Hepatocyte (in vitro differentiated cells): ENCODE results near the gene TCF12. TPM values are rescaled to one million over a fixed set of nuclear protein-coding genes. Genes with fewer than 3 reads are reported as not detected.

Experiments
- DNase-seq: peaks from one replicate; pipeline ENCODE4 v3.0.0-alpha.2; 2016; ENCODE audit warnings: low spot score
- H2AFZ ChIP-seq: fragments of 200-600 bp; sonication (generic); 2 replicates; pipeline ENCODE4 v1.6.0; 2016; ENCODE audit warnings: antibody characterized with exemption, mild to moderate bottlenecking
- H3K27ac ChIP-seq: fragments of 200-600 bp; sonication (generic); 2 replicates; pipeline ENCODE4 v1.5.1; 2016; ENCODE audit warnings: mild to moderate bottlenecking
- H3K27me3 ChIP-seq: fragments of 200-600 bp; sonication (generic); 2 replicates; pipeline ENCODE4 v1.6.1; 2016
- H3K36me3 ChIP-seq: fragments of 200-600 bp; sonication (generic); replicated peaks from 2 replicates; pipeline ENCODE4 v1.5.1; 2016; ENCODE audit warnings: low read depth; ENCODE audit not compliant: insufficient read depth
- H3K4me1 ChIP-seq: fragments of 200-600 bp; sonication (generic); 2 replicates; pipeline ENCODE4 v1.5.1; 2016; ENCODE audit warnings: mild to moderate bottlenecking, moderate library complexity; ENCODE audit not compliant: insufficient read depth
- H3K4me2 ChIP-seq: fragments of 200-600 bp; sonication (generic); 2 replicates; pipeline ENCODE4 v1.6.0; 2016
- H3K4me3 ChIP-seq: fragments of 200-600 bp; sonication (generic); 2 replicates; pipeline ENCODE4 v1.5.1; 2016; ENCODE audit warnings: mild to moderate bottlenecking
- H3K79me2 ChIP-seq: fragments of 200-600 bp; sonication (generic); 2 replicates; pipeline ENCODE4 v1.6.0; 2017; ENCODE audit warnings: mild to moderate bottlenecking
- H3K9me2 ChIP-seq: fragments of 200-600 bp; sonication (generic); replicated peaks from 2 replicates; pipeline ENCODE4 v1.6.0; 2017; ENCODE audit warnings: mild to moderate bottlenecking; ENCODE audit not compliant: insufficient read depth
- H3K9me3 ChIP-seq: fragments of 200-600 bp; sonication (generic); 2 replicates; pipeline ENCODE4 v1.5.1; 2016; ENCODE audit warnings: low read depth, mild to moderate bottlenecking
- H4K20me1 ChIP-seq: fragments of 200-600 bp; sonication (generic); 2 replicates; pipeline ENCODE4 v1.6.0; 2016; ENCODE audit warnings: mild to moderate bottlenecking; ENCODE audit not compliant: insufficient read depth, poor library complexity, severe bottlenecking
- CTCF ChIP-seq: fragments of 200-600 bp; sonication (generic); IDR thresholded peaks from 2 replicates; pipeline ENCODE4 v1.5.1; 2016; ENCODE audit warnings: antibody characterized with exemption, mild to moderate bottlenecking; ENCODE audit not compliant: poor library complexity
- EZH2 ChIP-seq: fragments of 200-600 bp; sonication (generic); IDR thresholded peaks from 2 replicates; pipeline ENCODE4 v1.6.1; 2016; ENCODE audit warnings: antibody characterized with exemption, mild to moderate bottlenecking, borderline replicate concordance
- EZH2phosphoT487 ChIP-seq: fragments of 200-600 bp; sonication (generic); IDR thresholded peaks from one replicate; pipeline ENCODE4 v1.6.1; 2018; ENCODE audit warnings: antibody characterized with exemption, mild to moderate bottlenecking, low read depth, moderate library complexity; ENCODE audit not compliant: unreplicated experiment, severe bottlenecking
- WGBS: methylation state at CpG from one replicate; pipeline ENCODE4 v1.1.6; 2016; ENCODE audit warnings: low lambda C conversion rate; ENCODE audit errors: missing lambda C conversion rate; 5-methylcytosine and 5-hydroxymethylcytosine counted together
- polyA plus RNA-seq: library from polyadenylated mRNA; unstranded; fragments of >200 nt; fragmentation: Nextera tagmentation; extraction: Ambion mirVana; gene quantifications from 2 replicates; pipeline ENCODE4 v1.2.1, GENCODE V29; 2016
- total RNA-seq: library from RNA; depleted of rRNA; stranded (reverse); fragments of >200 nt; gene quantifications from 2 replicates; pipeline ENCODE4 v1.2.3, GENCODE V29; 2014

The TCF12 gene
- total and polyA plus RNA-seq, 2 experiments from 2014 or later = 42.0 to 93.2 TPM

- no peak for DNase-seq
- Histone ChIP-seq H3K79me2 (no peaks in the 10 kb centered on the region), H2AFZ (no peak overlapping the region), H3K9me2 (no peaks in the 10 kb centered on the region), H3K27ac (no peak overlapping the region), H3K36me3 (no peaks in the 10 kb centered on the region), H3K4me1 (no peaks in the 10 kb centered on the region), H3K27me3 (no peaks in the 10 kb centered on the region), H4K20me1 (no peaks in the 10 kb centered on the region), H3K4me2 (no peak overlapping the region), H3K9me3 (no peaks in the 10 kb centered on the region), H3K4me3 (no peak overlapping the region)
- TF ChIP-seq EZH2phosphoT487 (no peak), CTCF (no peak), EZH2 (no peak)
- WGBS = 91% methylated on average over 3 of the region's 3 CpGs
Measured at GRCh38 chr15:57297163-57297593, 378.7 kb downstream of the TCF12 start.

DNA sequence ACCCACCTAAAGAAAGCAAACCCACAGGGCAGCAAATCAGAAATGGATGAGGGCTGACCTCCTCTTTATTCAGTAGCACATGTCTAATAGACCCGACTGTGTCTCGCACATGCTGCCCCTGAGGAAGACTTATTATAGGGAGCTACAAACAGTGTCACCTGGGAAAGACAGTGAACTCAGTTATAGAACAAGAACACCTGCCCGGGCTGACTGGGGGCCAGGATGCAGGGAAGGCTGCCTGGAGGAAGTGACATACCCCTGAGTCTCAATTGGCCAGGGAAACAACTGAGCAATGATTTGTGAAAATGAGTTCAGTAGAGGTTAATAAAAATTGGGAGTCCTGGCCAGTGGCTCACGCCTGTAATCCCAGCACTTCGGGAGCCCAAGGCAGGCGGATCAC is 379.2 kb downstream of the TCF12 start:
- no peak for DNase-seq
- Histone ChIP-seq H3K79me2 (no peaks in the 10 kb centered on the region), H3K4me2 (no peak overlapping the region), H3K4me1 (no peaks in the 10 kb centered on the region), H3K9me3 (no peaks in the 10 kb centered on the region), H3K4me3 (no peak overlapping the region), H3K36me3 (no peaks in the 10 kb centered on the region), H3K27ac (no peak overlapping the region), H2AFZ (no peak overlapping the region), H4K20me1 (no peaks in the 10 kb centered on the region), H3K27me3 (no peaks in the 10 kb centered on the region), H3K9me2 (no peaks in the 10 kb centered on the region)
- WGBS = 84% methylated on average over 6 of the region's 6 CpGs
- TF ChIP-seq EZH2phosphoT487 = no peak
- no peak for TF ChIP-seq EZH2
- no peak for TF ChIP-seq CTCF

DNA sequence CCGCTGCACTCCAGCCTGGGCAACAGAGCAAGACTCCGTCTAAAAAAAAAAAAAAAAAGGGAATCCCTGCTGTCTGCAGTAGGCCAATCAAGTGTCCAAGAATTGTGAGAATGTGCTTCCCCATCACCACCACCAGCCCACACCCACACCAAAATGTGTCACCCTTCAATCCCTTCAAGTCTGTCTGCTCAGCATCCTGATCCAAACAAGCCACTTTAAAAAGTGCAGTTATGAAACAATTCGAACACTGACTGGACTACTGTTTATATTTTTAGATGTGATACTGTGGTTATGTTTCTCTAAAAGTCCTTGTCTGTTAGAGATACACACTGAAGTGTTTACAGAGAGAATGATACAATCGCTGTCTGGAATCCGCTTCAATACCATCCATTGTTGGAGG is 379.8 kb downstream of the TCF12 start:
- Histone ChIP-seq H3K36me3 (no peaks in the 10 kb centered on the region), H2AFZ (no peak overlapping the region), H3K27me3 (no peaks in the 10 kb centered on the region), H4K20me1 (no peaks in the 10 kb centered on the region), H3K79me2 (no peaks in the 10 kb centered on the region), H3K4me2 (no peak overlapping the region), H3K9me3 (no peaks in the 10 kb centered on the region), H3K9me2 (no peaks in the 10 kb centered on the region), H3K27ac (no peak overlapping the region), H3K4me1 (no peaks in the 10 kb centered on the region), H3K4me3 (no peak overlapping the region)
- TF ChIP-seq CTCF = no peak
- no peak for TF ChIP-seq EZH2
- TF ChIP-seq EZH2phosphoT487 = no peak
- DNase-seq = no peak
- 62% methylated on average over 4 of the region's 5 CpGs for WGBS
